Activated CD4-positive, CD25-positive, alpha-beta regulatory T cell treated with anti-CD3 and anti-CD28 coated beads, Interleukin-2, amount 50 U/mL, for 16 hours (primary cell): ENCODE data around the gene CCDC187.

Experiments
- DNase-seq: peaks from one replicate; pipeline ENCODE4 v3.0.0-alpha.2; 2020; ENCODE audit warnings: low read depth, low spot score

Gene CCDC187

GRCh38 chr9:136339173-136339957, 35.5 kb upstream of the CCDC187 start:
- no peak for DNase-seq

GRCh38 chr9:136338511-136338910, 34.6 kb upstream of the CCDC187 start:
- DNase-seq: no peak

GRCh38 chr9:136337416-136338395, 33.8 kb upstream of the CCDC187 start:
- no peak for DNase-seq

- DNase-seq: no peak
Observed at GRCh38 chr9:136336881-136337280, 33.0 kb upstream of the CCDC187 start.

GRCh38 chr9:136336156-136336870, 32.4 kb upstream of the CCDC187 start:
- DNase-seq: no peak

GRCh38 chr9:136335296-136336155, 31.6 kb upstream of the CCDC187 start:
- DNase-seq: no peak

- DNase-seq: no peak
Observed at GRCh38 chr9:136334541-136334940, 30.6 kb upstream of the CCDC187 start.

- no peak for DNase-seq
Observed at GRCh38 chr9:136333486-136333885, 29.6 kb upstream of the CCDC187 start.

- DNase-seq: no peak
Observed at GRCh38 chr9:136333045-136333444, 29.2 kb upstream of the CCDC187 start.

- no peak for DNase-seq
Observed at GRCh38 chr9:136332482-136332983, 28.6 kb upstream of the CCDC187 start.

GRCh38 chr9:136331556-136332481, 27.9 kb upstream of the CCDC187 start:
- no peak for DNase-seq

GRCh38 chr9:136331030-136331429, 27.1 kb upstream of the CCDC187 start:
- no peak for DNase-seq

GRCh38 chr9:136330406-136330990, 26.6 kb upstream of the CCDC187 start:
- DNase-seq: no peak

GRCh38 chr9:136329636-136330405, 25.9 kb upstream of the CCDC187 start:
- DNase-seq: no peak

- DNase-seq: no peak
Observed at GRCh38 chr9:136329211-136329627, 25.3 kb upstream of the CCDC187 start.

- no peak for DNase-seq
Observed at GRCh38 chr9:136328622-136329041, 24.7 kb upstream of the CCDC187 start.

GRCh38 chr9:136328011-136328621, 24.2 kb upstream of the CCDC187 start:
- no peak for DNase-seq
